HEK293 (cell line): ENCODE measurements around the gene NUCKS1.
A peak's percentile ranks its signal among the peaks of the same experiment; 100 is the strongest.

Experiments
- ATF2 ChIP-seq: fragments of 450-650 bp; formaldehyde crosslinking; IDR thresholded peaks from 2 replicates; pipeline ENCODE4 v1.5.1; 2016; ENCODE audit warnings: missing biosample characterization, missing genetic modification characterization, low read depth
- GLIS2 ChIP-seq: fragments of 450-650 bp; formaldehyde crosslinking; IDR thresholded peaks from 2 replicates; pipeline ENCODE4 v1.5.1; 2016; ENCODE audit warnings: missing biosample characterization, missing genetic modification characterization
- OSR2 ChIP-seq: fragments of 450-650 bp; formaldehyde crosslinking; IDR thresholded peaks from 2 replicates; pipeline ENCODE4 v1.5.1; 2016; ENCODE audit warnings: missing biosample characterization, missing genetic modification characterization
- RBAK ChIP-seq: fragments of 450-650 bp; formaldehyde crosslinking; IDR thresholded peaks from 2 replicates; pipeline ENCODE4 v1.5.1; 2016; ENCODE audit warnings: missing biosample characterization, missing genetic modification characterization
- REPIN1 ChIP-seq: fragments of 450-650 bp; formaldehyde crosslinking; IDR thresholded peaks from 2 replicates; pipeline ENCODE4 v1.5.1; 2017; ENCODE audit warnings: missing biosample characterization, missing genetic modification characterization, low read depth
- SALL2 ChIP-seq: fragments of 450-650 bp; formaldehyde crosslinking; IDR thresholded peaks from 2 replicates; pipeline ENCODE4 v1.5.0; 2017; ENCODE audit warnings: missing biosample characterization, mild to moderate bottlenecking, missing genetic modification characterization, borderline replicate concordance
- SCRT1 ChIP-seq: fragments of 450-650 bp; formaldehyde crosslinking; IDR thresholded peaks from 2 replicates; pipeline ENCODE4 v1.5.1; 2016; ENCODE audit warnings: missing biosample characterization, missing genetic modification characterization, borderline replicate concordance
- SP2 ChIP-seq: fragments of 450-650 bp; formaldehyde crosslinking; IDR thresholded peaks from 2 replicates; pipeline ENCODE4 v1.5.1; 2016; ENCODE audit warnings: missing biosample characterization, missing genetic modification characterization
- YY2 ChIP-seq: fragments of 450-650 bp; formaldehyde crosslinking; IDR thresholded peaks from 2 replicates; pipeline ENCODE4 v1.5.1; 2016; ENCODE audit warnings: missing biosample characterization, missing genetic modification characterization
- ZBTB1 ChIP-seq: fragments of 450-650 bp; formaldehyde crosslinking; IDR thresholded peaks from 2 replicates; pipeline ENCODE4 v1.5.1; 2016; ENCODE audit warnings: missing biosample characterization, missing genetic modification characterization
- ZBTB44 ChIP-seq: fragments of 450-650 bp; IDR thresholded peaks from 2 replicates; pipeline ENCODE4 v1.5.1; 2018; ENCODE audit warnings: missing biosample characterization, mild to moderate bottlenecking, missing genetic modification characterization
- ZFP3 ChIP-seq: fragments of 450-650 bp; formaldehyde crosslinking; IDR thresholded peaks from 2 replicates; pipeline ENCODE4 v1.5.1; 2016; ENCODE audit warnings: low read depth, missing biosample characterization, missing genetic modification characterization
- ZFP37 ChIP-seq: fragments of 450-650 bp; formaldehyde crosslinking; IDR thresholded peaks from 2 replicates; pipeline ENCODE4 v1.5.1; 2016; ENCODE audit warnings: missing biosample characterization, missing genetic modification characterization
- ZNF10 ChIP-seq: fragments of 450-650 bp; formaldehyde crosslinking; IDR thresholded peaks from 2 replicates; pipeline ENCODE4 v1.5.1; 2017; ENCODE audit warnings: missing biosample characterization, missing genetic modification characterization
- ZNF146 ChIP-seq: fragments of 450-650 bp; formaldehyde crosslinking; IDR thresholded peaks from 2 replicates; pipeline ENCODE4 v1.5.1; 2016; ENCODE audit warnings: missing biosample characterization, missing genetic modification characterization
- ZNF16 ChIP-seq: fragments of 450-650 bp; formaldehyde crosslinking; IDR thresholded peaks from 2 replicates; pipeline ENCODE4 v1.5.1; 2016; ENCODE audit warnings: low read depth, missing biosample characterization, missing genetic modification characterization
- ZNF2 ChIP-seq: fragments of 450-650 bp; formaldehyde crosslinking; IDR thresholded peaks from 2 replicates; pipeline ENCODE4 v1.5.1; 2016; ENCODE audit warnings: missing biosample characterization, missing genetic modification characterization
- ZNF211 ChIP-seq: fragments of 450-650 bp; formaldehyde crosslinking; IDR thresholded peaks from 2 replicates; pipeline ENCODE4 v1.5.1; 2016; ENCODE audit warnings: low read depth, missing biosample characterization, missing genetic modification characterization
- ZNF214 ChIP-seq: fragments of 450-650 bp; formaldehyde crosslinking; IDR thresholded peaks from 2 replicates; pipeline ENCODE4 v1.5.1; 2017; ENCODE audit warnings: missing biosample characterization, mild to moderate bottlenecking, missing genetic modification characterization, borderline replicate concordance
- ZNF239 ChIP-seq: fragments of 450-650 bp; formaldehyde crosslinking; IDR thresholded peaks from 2 replicates; pipeline ENCODE4 v1.5.1; 2016; ENCODE audit warnings: missing biosample characterization, missing genetic modification characterization
- ZNF280C ChIP-seq: fragments of 450-650 bp; formaldehyde crosslinking; IDR thresholded peaks from 2 replicates; pipeline ENCODE4 v1.5.1; 2016; ENCODE audit warnings: missing biosample characterization, missing genetic modification characterization
- ZNF341 ChIP-seq: fragments of 450-650 bp; formaldehyde crosslinking; IDR thresholded peaks from 2 replicates; pipeline ENCODE4; 2016; ENCODE audit warnings: low read depth, missing biosample characterization, missing genetic modification characterization
- ZNF391 ChIP-seq: fragments of 450-650 bp; formaldehyde crosslinking; IDR thresholded peaks from 2 replicates; pipeline ENCODE4 v1.5.1; 2016; ENCODE audit warnings: low read depth, missing biosample characterization, missing genetic modification characterization, borderline replicate concordance
- ZNF394 ChIP-seq: fragments of 450-650 bp; formaldehyde crosslinking; IDR thresholded peaks from 2 replicates; pipeline ENCODE4 v1.5.1; 2016; ENCODE audit warnings: missing biosample characterization, missing genetic modification characterization, mild to moderate bottlenecking, moderate library complexity, borderline replicate concordance
- ZNF513 ChIP-seq: fragments of 450-650 bp; IDR thresholded peaks from 2 replicates; pipeline ENCODE4 v1.5.1; 2018; ENCODE audit warnings: missing biosample characterization, missing genetic modification characterization
- ZNF514 ChIP-seq: fragments of 450-650 bp; formaldehyde crosslinking; IDR thresholded peaks from 2 replicates; pipeline ENCODE4 v1.5.1; 2016; ENCODE audit warnings: missing biosample characterization, missing genetic modification characterization
- ZNF530 ChIP-seq: fragments of 450-650 bp; formaldehyde crosslinking; IDR thresholded peaks from 2 replicates; pipeline ENCODE4 v1.5.1; 2016; ENCODE audit warnings: low read depth, missing biosample characterization, missing genetic modification characterization
- ZNF548 ChIP-seq: fragments of 450-650 bp; formaldehyde crosslinking; IDR thresholded peaks from 2 replicates; pipeline ENCODE4 v1.5.1; 2016; ENCODE audit warnings: missing biosample characterization, missing genetic modification characterization
- ZNF571 ChIP-seq: fragments of 450-650 bp; formaldehyde crosslinking; IDR thresholded peaks from 2 replicates; pipeline ENCODE4 v1.5.0; 2017; ENCODE audit warnings: missing biosample characterization, missing genetic modification characterization
- ZNF624 ChIP-seq: fragments of 450-650 bp; formaldehyde crosslinking; IDR thresholded peaks from 2 replicates; pipeline ENCODE4 v1.5.1; 2017; ENCODE audit warnings: missing biosample characterization, missing genetic modification characterization
- ZNF645 ChIP-seq: fragments of 450-650 bp; formaldehyde crosslinking; IDR thresholded peaks from 2 replicates; pipeline ENCODE4; 2016; ENCODE audit warnings: missing biosample characterization, missing genetic modification characterization
- ZNF658 ChIP-seq: fragments of 450-650 bp; formaldehyde crosslinking; IDR thresholded peaks from 2 replicates; pipeline ENCODE4; 2016; ENCODE audit warnings: missing biosample characterization, missing genetic modification characterization
- ZNF664 ChIP-seq: fragments of 450-650 bp; formaldehyde crosslinking; IDR thresholded peaks from 2 replicates; pipeline ENCODE4 v1.5.1; 2016; ENCODE audit warnings: missing biosample characterization, missing genetic modification characterization
- ZNF768 ChIP-seq: fragments of 450-650 bp; formaldehyde crosslinking; IDR thresholded peaks from 2 replicates; pipeline ENCODE4 v1.5.1; 2018; ENCODE audit warnings: missing biosample characterization, mild to moderate bottlenecking, missing genetic modification characterization

The NUCKS1 gene

GRCh38 chr1:205739348-205740160 lies 10.4 kb downstream of the NUCKS1 start (continued):
- TF ChIP-seq ZNF211 (tag by site-specific recombination): no peak
- no peak for TF ChIP-seq ZFP3 (tag by site-specific recombination)
- no peak for TF ChIP-seq ZBTB1 (tag by site-specific recombination)
- no peak for TF ChIP-seq ZNF664 (tag by site-specific recombination)
- TF ChIP-seq REPIN1 (tag by site-specific recombination): no peak
- no peak for TF ChIP-seq ZNF645 (tag by site-specific recombination)
- no peak for TF ChIP-seq ZNF239
- no peak for TF ChIP-seq ZFP37 (tag by site-specific recombination)
- no peak for TF ChIP-seq ZNF571 (tag by site-specific recombination)
- no peak for TF ChIP-seq ZNF10 (tag by site-specific recombination)
- no peak for TF ChIP-seq ZNF16 (tag by site-specific recombination)
- TF ChIP-seq ZNF513 (tag by site-specific recombination): no peak
- no peak for TF ChIP-seq ATF2
- no peak for TF ChIP-seq YY2 (tag by site-specific recombination)
- no peak for TF ChIP-seq ZNF394 (tag by site-specific recombination)
- peak; percentile 94 for TF ChIP-seq OSR2
- no peak for TF ChIP-seq RBAK
- TF ChIP-seq ZNF624 (tag by site-specific recombination): no peak
- TF ChIP-seq GLIS2 (tag by site-specific recombination): no peak
- no peak for TF ChIP-seq ZNF514 (tag by site-specific recombination)
- no peak for TF ChIP-seq ZNF2
- TF ChIP-seq ZNF391 (tag by site-specific recombination): no peak
- TF ChIP-seq ZNF768 (tag by site-specific recombination): no peak
- no peak for TF ChIP-seq ZNF658 (tag by site-specific recombination)
- no peak for TF ChIP-seq ZBTB44 (tag by site-specific recombination)
- no peak for TF ChIP-seq ZNF146 (tag by site-specific recombination)
- TF ChIP-seq ZNF341 (tag by site-specific recombination): no peak
- TF ChIP-seq ZNF548 (tag by site-specific recombination): no peak
- TF ChIP-seq ZNF280C (tag by site-specific recombination): no peak
- TF ChIP-seq ZNF530 (tag by site-specific recombination): no peak
- TF ChIP-seq SALL2 (tag by site-specific recombination): no peak
- TF ChIP-seq SCRT1 (tag by site-specific recombination): no peak
- no peak for TF ChIP-seq ZNF214 (tag by site-specific recombination)
- TF ChIP-seq SP2 (tag by site-specific recombination): no peak
